IPS DF 6.9 (cell line): Measurements from ENCODE around the gene GAN.

Experiments
- DNase-seq: peaks from one replicate; pipeline ENCODE4 v3.0.0-alpha.2; 2013; ENCODE audit warnings: low read depth, low spot score
- H3K27ac ChIP-seq: one replicate; pipeline ENCODE4 v1.5.1; 2013; ENCODE audit warnings: low read length, control low read depth
- H3K27me3 ChIP-seq: 2 replicates; pipeline ENCODE4 v1.6.1; 2013; ENCODE audit warnings: mild to moderate bottlenecking, low read length; ENCODE audit not compliant: control insufficient read depth, insufficient read depth
- H3K36me3 ChIP-seq: 2 replicates; pipeline ENCODE4 v1.6.1; 2013; ENCODE audit warnings: low read length; ENCODE audit not compliant: control insufficient read depth, insufficient read depth
- H3K4me1 ChIP-seq: 2 replicates; pipeline ENCODE4 v1.6.1; 2013; ENCODE audit warnings: low read length; ENCODE audit not compliant: control insufficient read depth, insufficient read depth
- H3K4me3 ChIP-seq: 2 replicates; pipeline ENCODE4 v1.5.1; 2013; ENCODE audit warnings: mild to moderate bottlenecking, low read length
- H3K9me3 ChIP-seq: 2 replicates; pipeline ENCODE4 v1.6.1; 2013; ENCODE audit warnings: low read length, inconsistent platforms; ENCODE audit not compliant: control insufficient read depth, insufficient read depth
- WGBS: extraction: QIAGEN DNeasy Blood & Tissue Kit; methylation state at CpG from one replicate; pipeline ENCODE4 v1.1.7; 2013; ENCODE audit warnings: mixed read lengths, missing lambda C conversion rate; ENCODE audit not compliant: insufficient read length, insufficient coverage; 5-methylcytosine and 5-hydroxymethylcytosine counted together

The GAN gene

DNA sequence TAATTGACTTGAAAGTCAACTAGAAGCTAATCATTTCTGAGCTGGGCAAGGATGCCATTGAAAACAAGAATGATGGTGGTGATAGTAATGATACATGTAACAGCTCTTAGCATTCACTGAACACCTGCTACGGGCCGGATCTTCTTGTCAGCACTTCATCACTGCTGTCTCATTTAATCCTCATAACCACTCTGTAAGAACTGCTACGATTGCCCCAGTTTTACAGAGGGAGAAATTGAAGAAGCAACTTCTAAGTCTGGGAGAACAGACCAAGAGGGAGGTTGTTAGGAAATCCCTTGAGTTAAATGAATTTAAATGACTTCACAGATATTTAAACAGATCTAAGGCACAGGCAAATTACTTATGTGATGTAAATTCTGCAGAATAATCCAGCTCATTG is 7.0 kb upstream of the GAN start:
- Histone ChIP-seq H3K27ac (no peak overlapping the region), H3K4me1 (no peaks in the 10 kb centered on the region; the same call in 1 of the 2 replicates), H3K36me3 (no peaks in the 10 kb centered on the region), H3K9me3 (no peaks in the 10 kb centered on the region), H3K27me3 (no peaks in the 10 kb centered on the region), H3K4me3 (no peak overlapping the region)
- DNase-seq = no peak
- no CpG with 5 or more reads among the region's 3 CpGs for WGBS

DNA sequence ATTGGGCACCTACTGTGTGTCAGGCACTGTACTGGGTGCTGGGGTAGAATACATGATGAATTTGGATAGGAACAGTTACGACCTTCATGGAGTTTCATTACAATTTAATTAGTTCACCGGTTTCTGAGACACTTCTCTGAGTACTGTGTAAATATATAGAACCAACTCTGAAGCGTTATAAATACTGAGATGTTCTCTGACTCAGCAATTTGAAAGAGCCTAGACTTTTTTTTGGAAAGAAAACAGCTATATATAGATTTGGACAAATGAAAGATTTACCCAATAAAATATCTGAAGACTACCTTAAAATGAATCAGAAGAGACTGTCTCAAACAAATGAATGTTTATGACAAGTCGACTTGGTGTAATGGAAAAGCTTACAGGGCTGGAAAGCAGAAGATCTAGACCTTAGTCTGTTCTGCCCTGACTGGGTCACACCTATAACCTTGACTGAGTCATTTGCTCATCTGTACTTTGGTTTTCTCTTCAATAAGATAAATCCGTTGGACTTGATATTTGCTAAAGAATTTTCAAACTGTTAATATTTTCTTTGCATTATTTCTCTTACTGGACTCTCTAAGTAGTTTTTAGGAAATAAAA is 4.6 kb upstream of the GAN start:
- Histone ChIP-seq H3K27ac (no peak overlapping the region), H3K4me3 (no peak overlapping the region), H3K4me1 (no peaks in the 10 kb centered on the region; the same call in 1 of the 2 replicates), H3K9me3 (no peaks in the 10 kb centered on the region), H3K36me3 (no peaks in the 10 kb centered on the region), H3K27me3 (no peaks in the 10 kb centered on the region)
- DNase-seq = no peak
- WGBS = no CpG with 5 or more reads among the region's 5 CpGs

DNA sequence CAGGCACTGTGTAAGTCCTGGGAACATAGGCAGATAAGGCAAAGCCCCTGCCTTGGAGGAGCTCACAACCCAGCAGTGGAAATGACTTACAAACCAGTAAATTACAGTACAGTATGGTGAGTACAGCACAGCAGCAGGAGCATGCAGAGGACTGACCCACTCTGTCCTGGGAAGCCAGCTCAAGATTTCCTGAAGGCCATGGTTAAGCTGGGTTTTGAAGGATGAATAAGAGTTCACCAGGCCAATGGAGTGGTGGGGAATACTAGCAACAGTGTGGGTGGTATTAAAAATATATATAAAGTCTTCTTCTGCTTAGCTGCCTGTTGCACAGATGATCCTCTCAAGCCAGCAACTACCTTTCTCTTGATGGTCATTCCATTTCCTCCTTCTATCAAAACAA is 3.0 kb upstream of the GAN start:
- Histone ChIP-seq H3K36me3 (no peaks in the 10 kb centered on the region), H3K4me1 (no peaks in the 10 kb centered on the region; the same call in 1 of the 2 replicates), H3K27me3 (no peaks in the 10 kb centered on the region), H3K9me3 (no peaks in the 10 kb centered on the region), H3K4me3 (no peak overlapping the region), H3K27ac (no peak overlapping the region)
- DNase-seq = no peak

DNA sequence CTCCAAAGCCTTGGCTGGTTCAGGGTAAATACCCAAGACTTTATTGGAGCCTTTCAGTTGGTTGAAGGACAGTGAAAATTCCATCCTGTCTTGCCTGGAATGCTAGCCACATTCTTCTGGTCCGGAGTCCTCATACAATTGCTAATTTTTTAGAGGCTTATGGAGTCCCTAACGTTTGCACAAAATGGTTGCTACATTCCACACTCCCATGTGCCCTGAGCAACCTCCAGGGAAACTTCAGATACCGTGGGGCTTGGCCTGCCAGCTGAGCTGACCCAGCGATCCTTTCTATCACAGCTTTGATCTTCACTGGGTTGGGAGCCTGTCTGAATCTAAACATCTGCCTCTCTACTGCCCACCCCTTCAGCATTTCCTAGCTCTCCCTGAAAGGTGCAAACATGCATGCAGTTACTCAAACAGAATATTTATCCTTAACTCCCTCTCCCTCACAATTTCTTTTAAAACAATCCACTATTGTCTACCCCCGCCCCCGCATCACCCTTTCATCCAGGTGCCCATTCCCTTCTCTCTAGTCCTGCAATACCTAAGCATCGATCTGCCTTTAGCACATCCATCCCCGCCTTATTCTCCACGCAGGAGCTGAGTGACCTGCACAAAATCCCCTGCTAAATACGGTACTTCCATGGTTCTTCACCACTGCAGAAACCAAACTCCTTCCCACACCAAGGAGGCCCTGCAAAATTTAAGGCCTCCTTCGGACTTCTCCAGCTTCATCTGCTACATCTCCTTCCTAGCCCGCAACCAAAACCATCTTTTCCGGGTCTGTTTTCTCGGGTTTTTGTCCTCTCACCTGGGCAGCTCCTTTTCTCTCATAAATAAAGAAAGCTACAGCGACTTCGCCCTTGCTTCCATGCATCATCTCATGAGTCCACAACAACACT is 810 bp upstream of the GAN start:
- Histone ChIP-seq H3K27ac (no peak overlapping the region), H3K4me1 (peaks cover 2% of the 10 kb centered on the region; the same call in 1 of the 2 replicates), H3K36me3 (no peaks in the 10 kb centered on the region), H3K27me3 (no peaks in the 10 kb centered on the region), H3K9me3 (no peaks in the 10 kb centered on the region), H3K4me3 (peak overlapping the region; percentile 72; the same call in 1 of the 2 replicates)
- WGBS = no CpG with 5 or more reads among the region's 16 CpGs
- DNase-seq = peak; percentile 45

DNA sequence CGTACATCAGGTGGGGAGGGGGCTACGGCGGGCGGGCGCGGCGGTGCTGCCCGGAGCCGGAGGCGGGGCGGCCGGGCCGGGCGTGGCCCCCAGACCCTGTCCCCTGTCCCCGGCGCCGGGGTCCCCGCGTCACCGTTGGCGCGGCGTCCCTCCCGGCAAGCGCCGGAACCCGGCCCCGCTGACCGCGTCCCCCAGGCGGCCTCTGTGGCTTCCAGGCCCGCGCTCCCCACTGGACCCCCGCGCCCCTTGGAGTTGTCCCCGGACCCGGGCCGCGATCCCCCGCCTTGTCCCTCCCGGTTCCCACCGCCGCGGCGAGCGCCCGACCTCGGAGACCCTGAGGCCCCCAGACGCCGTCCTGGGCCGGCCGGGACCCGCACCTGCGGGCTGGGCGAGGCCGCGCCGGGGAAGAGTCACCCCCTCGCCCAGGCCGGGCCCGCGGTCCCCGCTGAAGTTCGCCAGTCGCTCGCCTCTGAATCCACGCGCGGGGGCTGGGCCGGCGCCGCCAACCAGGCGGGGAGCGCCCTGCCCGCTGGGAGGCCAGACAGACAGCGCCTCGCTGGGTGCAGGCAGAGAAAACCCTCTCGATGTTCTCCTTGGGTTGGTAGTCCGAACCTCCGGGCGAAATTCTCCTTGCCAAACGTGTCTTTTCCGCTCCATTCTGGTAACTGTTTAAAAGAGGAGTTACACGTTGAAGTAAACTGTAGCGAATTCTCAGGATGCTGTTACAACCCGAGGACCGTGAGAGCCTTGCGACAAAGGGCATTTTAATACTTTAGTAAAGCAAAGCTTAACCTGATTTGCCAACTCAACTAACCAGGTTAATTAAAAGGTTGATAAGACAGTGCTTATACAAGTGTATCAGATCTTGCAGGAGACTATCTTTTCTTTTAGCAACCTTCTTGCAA is 761 bp downstream of the GAN start:
- Histone ChIP-seq H3K9me3 (no peaks in the 10 kb centered on the region), H3K4me3 (peak overlapping the region; percentile 72), H3K27ac (no peak overlapping the region), H3K36me3 (no peaks in the 10 kb centered on the region), H3K4me1 (peaks cover 2% of the 10 kb centered on the region; the same call in 1 of the 2 replicates), H3K27me3 (no peaks in the 10 kb centered on the region)
- no peak for DNase-seq
- WGBS = no CpG with 5 or more reads among the region's 88 CpGs

DNA sequence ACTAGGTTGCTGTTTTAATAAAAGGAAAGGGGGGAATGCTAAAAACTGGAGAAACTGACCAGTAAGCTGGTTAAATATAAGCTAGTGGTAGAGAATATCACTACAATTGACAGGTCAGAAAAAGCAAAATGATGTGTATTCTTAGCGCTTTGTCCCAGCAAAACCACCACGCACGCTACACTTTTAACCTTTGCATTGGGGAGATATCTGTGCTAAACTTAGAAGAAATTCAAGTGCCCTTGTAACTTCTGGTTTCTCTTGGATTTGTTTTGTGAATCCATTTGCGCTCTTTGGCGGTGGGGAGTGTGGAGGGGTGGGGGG is 1.4 kb downstream of the GAN start:
- no CpG with 5 or more reads among the region's 5 CpGs for WGBS
- Histone ChIP-seq H3K27me3 (no peaks in the 10 kb centered on the region), H3K27ac (no peak overlapping the region), H3K4me1 (peaks cover 2% of the 10 kb centered on the region; the same call in 1 of the 2 replicates), H3K9me3 (no peaks in the 10 kb centered on the region), H3K4me3 (no peak overlapping the region; the same call in 1 of the 2 replicates), H3K36me3 (no peaks in the 10 kb centered on the region)
- DNase-seq = no peak

DNA sequence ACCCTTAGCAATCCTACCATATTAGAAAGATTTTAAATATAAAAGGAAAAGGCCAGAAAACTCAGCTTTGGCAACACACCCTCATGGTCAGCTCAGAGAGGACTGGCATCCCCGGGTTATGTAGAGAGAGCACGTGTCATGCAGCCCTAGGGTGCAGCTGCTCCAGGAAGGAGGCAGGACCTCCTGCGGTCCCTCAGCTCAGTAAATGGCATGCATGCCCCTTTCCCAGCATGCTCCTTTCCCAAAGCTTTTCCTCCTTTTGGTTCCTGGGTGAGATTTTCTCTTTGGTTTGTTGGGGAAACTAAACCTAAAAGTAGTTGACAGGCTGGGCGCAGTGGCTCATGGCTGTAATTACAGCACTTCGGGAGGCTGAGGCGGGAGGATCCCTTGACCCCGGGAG is 3.9 kb downstream of the GAN start:
- DNase-seq = no peak

DNA sequence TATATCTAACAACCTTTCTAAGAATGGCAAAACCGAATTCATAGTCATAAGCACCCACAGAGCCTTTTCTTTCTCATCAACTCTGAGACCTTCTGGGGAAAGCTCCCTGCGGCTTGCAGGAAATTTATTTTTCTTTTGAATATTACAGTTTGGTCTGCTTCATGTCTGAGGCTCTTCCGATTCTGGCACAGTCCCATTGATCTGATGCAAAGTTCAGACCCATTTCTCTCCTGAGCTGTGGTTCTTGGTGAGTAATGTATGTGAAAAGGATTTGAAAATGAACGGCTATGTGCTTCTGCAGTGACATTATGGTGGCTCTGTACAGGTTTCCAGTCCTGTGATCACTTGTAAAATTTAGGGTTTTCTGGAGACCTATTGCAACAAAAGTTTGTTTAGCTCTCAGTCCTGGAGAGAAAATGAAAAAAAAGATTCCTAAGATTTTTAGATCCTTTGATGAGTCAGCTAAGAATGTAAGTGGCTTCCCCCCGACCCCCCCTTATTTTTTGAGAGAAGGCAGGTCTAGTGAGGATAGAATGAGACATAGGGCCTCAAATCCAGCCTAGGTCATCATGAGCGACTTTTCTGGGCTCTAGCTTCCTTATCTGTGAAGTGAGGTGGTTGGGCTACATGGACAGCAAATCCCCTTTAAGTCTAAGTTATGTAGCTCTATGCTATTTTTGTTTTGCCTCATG is 4.6 kb downstream of the GAN start:
- no peak for DNase-seq
- Histone ChIP-seq H3K9me3 (no peaks in the 10 kb centered on the region), H3K36me3 (no peaks in the 10 kb centered on the region), H3K4me3 (no peak overlapping the region), H3K27ac (no peak overlapping the region), H3K27me3 (no peaks in the 10 kb centered on the region), H3K4me1 (peaks cover 2% of the 10 kb centered on the region; the same call in 1 of the 2 replicates)
- no CpG with 5 or more reads among the region's 6 CpGs for WGBS

More for the DNA sequence above, 3.9 kb downstream of the GAN start:
- H3K4me1 ChIP-seq = peaks cover 2% of the 10 kb centered on the region; the same call in 1 of the 2 replicates
- H3K36me3 ChIP-seq = no peaks in the 10 kb centered on the region
- no peaks in the 10 kb centered on the region for H3K27me3 ChIP-seq
- WGBS = no CpG with 5 or more reads among the region's 7 CpGs
- no peaks in the 10 kb centered on the region for H3K9me3 ChIP-seq
- H3K4me3 ChIP-seq = no peak overlapping the region
- H3K27ac ChIP-seq = no peak overlapping the region

DNA sequence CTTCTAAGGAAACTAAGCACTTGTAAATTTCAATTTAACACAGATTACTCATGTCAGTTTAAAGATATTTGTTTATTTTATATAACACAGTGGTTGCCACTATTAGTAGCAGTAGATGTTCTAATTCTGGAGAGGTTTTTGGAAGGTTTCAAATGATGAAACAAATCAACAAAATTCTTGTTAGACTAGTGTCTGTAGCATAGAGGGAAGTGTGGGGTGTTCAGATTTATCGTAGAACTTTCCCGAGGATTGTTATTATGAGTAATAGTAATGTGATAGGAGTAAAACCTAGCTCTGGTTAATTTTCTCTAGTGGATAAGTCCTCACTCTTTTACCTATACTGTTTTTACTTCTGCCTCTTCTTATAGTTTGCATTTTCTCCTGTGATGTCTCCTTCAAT is 6.3 kb downstream of the GAN start:
- no peaks in the 10 kb centered on the region for H3K9me3 ChIP-seq
- H3K27ac ChIP-seq = no peak overlapping the region
- no CpG with 5 or more reads among the region's 2 CpGs for WGBS
- H3K36me3 ChIP-seq = no peaks in the 10 kb centered on the region
- no peak overlapping the region for H3K4me3 ChIP-seq
- no peak for DNase-seq
- H3K27me3 ChIP-seq = no peaks in the 10 kb centered on the region
- H3K4me1 ChIP-seq = peaks cover 2% of the 10 kb centered on the region; the same call in 1 of the 2 replicates

DNA sequence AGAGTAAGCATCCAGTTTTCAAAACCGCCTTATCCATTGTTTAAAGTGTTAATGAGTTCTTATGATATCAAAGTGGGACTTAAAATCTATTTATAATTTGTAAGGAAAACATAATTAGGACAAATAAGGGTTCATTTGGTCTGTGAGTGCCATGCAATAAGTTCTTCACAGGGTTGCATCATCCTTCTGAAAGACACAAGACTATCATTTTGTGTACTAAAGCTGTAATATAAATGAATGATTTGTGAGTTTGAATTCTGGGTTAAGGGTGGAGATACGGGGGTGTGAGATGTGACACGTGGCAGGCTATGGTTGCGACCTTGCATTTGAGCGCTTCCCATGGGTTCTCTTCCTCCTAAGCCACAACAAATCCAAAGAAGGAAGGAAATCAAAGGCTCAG is 6.8 kb downstream of the GAN start:
- H3K9me3 ChIP-seq = no peaks in the 10 kb centered on the region
- no peaks in the 10 kb centered on the region for H3K27me3 ChIP-seq
- peaks cover 2% of the 10 kb centered on the region; the same call in 1 of the 2 replicates for H3K4me1 ChIP-seq
- 100% methylated on average over 2 of the region's 5 CpGs for WGBS
- no peak overlapping the region for H3K4me3 ChIP-seq
- H3K27ac ChIP-seq = no peak overlapping the region
- no peak for DNase-seq
- H3K36me3 ChIP-seq = no peaks in the 10 kb centered on the region
